ENCODE data around the gene ASB1. TPM values are rescaled to one million over a fixed set of nuclear protein-coding genes. Genes with fewer than 3 reads are reported as not detected.

Gene ASB1
- total and polyA plus RNA-seq, 8 donors: 10.7 to 36.8 (median 18.5) TPM

DNA sequence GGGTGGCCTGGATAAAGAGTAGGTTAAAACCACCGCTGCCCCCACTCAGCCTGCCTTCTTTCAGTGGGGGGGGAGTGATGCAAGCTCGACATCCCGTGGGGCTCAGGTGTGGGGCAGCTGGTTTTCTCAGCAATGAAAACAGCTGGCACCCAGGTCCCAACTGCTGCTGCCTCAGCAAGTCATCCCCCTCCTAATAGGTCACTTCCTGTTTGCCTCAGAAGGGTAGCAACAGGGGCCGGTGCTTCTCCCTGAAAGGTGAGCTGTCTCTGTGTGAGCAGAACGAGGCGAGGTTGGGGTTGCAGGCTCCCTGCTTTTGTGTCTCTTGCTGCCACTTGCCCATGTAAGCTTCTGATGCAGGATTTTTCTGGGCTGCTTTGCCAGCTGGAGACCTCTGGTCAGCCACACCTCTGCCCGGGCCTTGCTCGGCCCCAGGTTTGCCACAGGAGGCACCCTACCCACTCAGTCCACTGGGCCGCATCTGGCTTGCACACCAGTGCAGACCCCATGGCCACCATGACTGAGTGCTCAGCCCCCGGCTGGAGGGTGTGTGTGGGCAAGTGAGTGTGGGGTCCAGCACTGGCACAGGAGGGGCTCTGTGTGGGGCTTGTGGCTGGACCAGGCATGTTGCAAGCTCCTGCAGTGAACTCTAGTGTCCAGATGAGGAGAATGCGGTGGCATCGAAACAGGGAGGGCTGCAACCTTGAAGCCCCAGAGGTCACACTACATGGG, 11.5 kb upstream of the ASB1 start:
- H3K4me3 ChIP-seq: no peak overlapping the region
- H3K27me3 ChIP-seq: no peaks in the 10 kb centered on the region
- no peak overlapping the region for H3K27ac ChIP-seq
- no peak for TF ChIP-seq POLR2AphosphoS5 (IDR thresholded peaks at IDR 0.05)
- TF ChIP-seq POLR2A (IDR thresholded peaks at IDR 0.05): no peak
- TF ChIP-seq, protein P1, sequence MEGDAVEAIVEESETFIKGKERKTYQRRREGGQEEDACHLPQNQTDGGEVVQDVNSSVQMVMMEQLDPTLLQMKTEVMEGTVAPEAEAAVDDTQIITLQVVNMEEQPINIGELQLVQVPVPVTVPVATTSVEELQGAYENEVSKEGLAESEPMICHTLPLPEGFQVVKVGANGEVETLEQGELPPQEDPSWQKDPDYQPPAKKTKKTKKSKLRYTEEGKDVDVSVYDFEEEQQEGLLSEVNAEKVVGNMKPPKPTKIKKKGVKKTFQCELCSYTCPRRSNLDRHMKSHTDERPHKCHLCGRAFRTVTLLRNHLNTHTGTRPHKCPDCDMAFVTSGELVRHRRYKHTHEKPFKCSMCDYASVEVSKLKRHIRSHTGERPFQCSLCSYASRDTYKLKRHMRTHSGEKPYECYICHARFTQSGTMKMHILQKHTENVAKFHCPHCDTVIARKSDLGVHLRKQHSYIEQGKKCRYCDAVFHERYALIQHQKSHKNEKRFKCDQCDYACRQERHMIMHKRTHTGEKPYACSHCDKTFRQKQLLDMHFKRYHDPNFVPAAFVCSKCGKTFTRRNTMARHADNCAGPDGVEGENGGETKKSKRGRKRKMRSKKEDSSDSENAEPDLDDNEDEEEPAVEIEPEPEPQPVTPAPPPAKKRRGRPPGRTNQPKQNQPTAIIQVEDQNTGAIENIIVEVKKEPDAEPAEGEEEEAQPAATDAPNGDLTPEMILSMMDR (IDR thresholded peaks at IDR 0.05): no peak
- TF ChIP-seq EP300 (IDR thresholded peaks at IDR 0.05): no peak
- peaks cover 0 to 4% (median 0%) of the 10 kb centered on the region in 4 donors for H3K4me1 ChIP-seq
- peak; percentile 24 to 43 for DNase-seq
- intact Hi-C loops (cut with DNase I; ENCODE audit: low total_unique reads): no loop called here
- peaks cover 0 to 10% (median 0%) of the 10 kb centered on the region in 4 donors for H3K9me3 ChIP-seq
- H3K36me3 ChIP-seq: peaks cover 0 to 4% (median 0%) of the 10 kb centered on the region in 4 donors
- WGBS, 5 donors: 79 to 91% (median 88%) methylated on average over 4 to 12 of the region's 12 CpGs

DNA sequence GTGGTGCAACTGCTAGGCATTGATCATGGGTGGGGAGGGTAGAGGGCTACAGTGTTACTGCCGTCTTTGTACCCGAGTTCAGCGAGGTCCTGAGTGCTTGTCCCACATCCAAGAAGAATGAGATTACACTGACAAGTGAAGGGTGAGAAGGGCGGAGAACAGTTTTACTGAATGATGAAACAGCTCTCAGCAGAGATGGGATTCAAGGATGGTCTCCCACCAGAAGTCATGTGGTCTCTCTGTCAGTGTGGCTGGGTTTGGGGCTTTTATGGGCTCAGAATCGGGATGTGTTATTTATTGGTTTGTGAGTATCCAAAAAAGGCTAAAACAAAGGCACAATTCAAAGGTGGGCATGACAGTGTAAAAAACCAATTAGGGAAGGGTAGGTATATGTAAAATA, 10.8 kb upstream of the ASB1 start:
- DNase-seq: no peak

DNA sequence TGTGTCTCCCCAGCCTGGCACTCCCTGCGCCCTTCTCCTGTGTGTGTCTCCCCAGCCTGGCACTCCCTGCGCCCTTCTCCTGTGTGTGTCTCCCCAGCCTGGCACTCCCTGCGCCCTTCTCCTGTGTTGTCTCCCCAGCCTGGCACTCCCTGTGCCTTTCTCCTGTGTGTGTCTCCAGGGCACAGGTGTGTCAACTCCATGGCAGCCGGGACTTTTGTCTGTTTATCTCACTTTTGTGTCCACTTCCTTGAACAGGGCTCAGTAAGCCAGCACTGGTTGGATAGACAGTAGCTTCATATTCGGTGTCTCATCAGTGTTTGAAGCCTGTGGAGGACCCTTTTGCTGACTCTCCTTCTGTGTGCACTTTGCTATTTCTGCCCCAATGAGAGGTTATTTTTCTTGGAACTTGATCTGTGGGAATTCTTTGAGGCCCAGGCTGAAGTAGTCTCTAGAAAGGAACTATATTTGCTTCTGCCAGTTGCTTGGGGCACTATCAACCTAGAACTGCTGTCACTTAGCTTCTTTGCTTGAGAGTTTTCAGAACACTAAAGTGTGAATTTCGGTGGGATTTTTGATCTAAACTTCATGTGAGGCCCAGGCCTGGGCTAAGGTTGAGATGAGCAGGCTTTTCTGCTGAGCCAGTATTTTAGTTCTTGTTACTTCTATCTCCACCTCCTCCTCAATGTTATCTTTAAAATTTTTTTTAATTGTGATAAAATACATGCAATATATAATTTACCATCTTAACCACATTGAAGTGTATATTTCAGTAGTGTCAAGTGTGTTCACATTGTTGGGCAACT, 8.3 kb upstream of the ASB1 start:
- no peak overlapping the region for H3K4me3 ChIP-seq

More for the DNA sequence above, 10.8 kb upstream of the ASB1 start:
- Histone ChIP-seq H3K27ac (no peak overlapping the region), H3K27me3 (no peaks in the 10 kb centered on the region), H3K9me3 (peaks cover 0 to 10% (median 0%) of the 10 kb centered on the region in 4 donors), H3K4me3 (no peak overlapping the region), H3K4me1 (peaks cover 0 to 6% (median 4%) of the 10 kb centered on the region in 4 donors), H3K36me3 (no peaks in the 10 kb centered on the region)
- intact Hi-C loops (cut with DNase I; ENCODE audit: low total_unique reads): no loop called here
- 96 to 99% (median 97%) methylated on average over 5 of the region's 5 CpGs for WGBS, 5 donors
- TF ChIP-seq, protein P1 (IDR thresholded peaks at IDR 0.05): no peak
- TF ChIP-seq EP300 (IDR thresholded peaks at IDR 0.05): no peak
- no peak for TF ChIP-seq POLR2AphosphoS5 (IDR thresholded peaks at IDR 0.05)

DNA sequence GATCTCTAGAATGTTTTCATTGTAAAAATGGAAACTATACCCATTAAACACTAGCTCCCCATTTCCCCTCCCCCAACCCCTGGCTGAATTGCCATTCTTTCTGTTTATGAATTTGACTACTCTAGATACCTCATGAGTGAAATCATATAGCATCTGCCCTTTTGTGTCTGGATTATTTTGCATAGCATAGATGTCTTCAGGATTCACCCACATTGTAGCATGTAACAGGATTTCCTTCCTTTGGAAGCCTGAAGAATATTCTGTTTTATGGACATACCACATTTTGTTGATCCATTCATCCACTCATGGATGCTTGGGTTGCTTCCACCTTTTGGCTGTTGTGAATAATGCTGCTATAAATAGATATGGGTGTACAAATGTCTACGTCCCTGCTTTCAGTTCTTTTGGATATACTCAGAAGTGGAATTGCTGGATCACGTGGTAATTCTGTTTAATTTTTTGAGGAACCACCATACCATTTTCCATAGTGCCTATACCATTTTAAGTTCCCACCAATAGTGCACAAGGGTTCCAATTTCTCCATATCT, 7.7 kb upstream of the ASB1 start:
- H3K4me1 ChIP-seq: peaks cover 0 to 12% (median 6%) of the 10 kb centered on the region in 4 donors
- H3K9me3 ChIP-seq: peaks cover 0 to 10% (median 0%) of the 10 kb centered on the region in 4 donors
- no peaks in the 10 kb centered on the region for H3K27me3 ChIP-seq
- DNase-seq: no peak
- no peak for TF ChIP-seq POLR2A (IDR thresholded peaks at IDR 0.05)
- TF ChIP-seq POLR2AphosphoS5 (IDR thresholded peaks at IDR 0.05): no peak
- TF ChIP-seq, protein P1 (IDR thresholded peaks at IDR 0.05): no peak
- TF ChIP-seq EP300 (IDR thresholded peaks at IDR 0.05): no peak
- H3K4me3 ChIP-seq: no peak overlapping the region
- 83 to 91% (median 88%) methylated on average over 2 of the region's 2 CpGs for WGBS, 5 donors
- intact Hi-C loops (cut with DNase I; ENCODE audit: low total_unique reads): no loop called here
- H3K36me3 ChIP-seq: no peaks in the 10 kb centered on the region
- no peak overlapping the region for H3K27ac ChIP-seq

More for the DNA sequence above, 8.3 kb upstream of the ASB1 start:
- WGBS, 5 donors: 36 to 57% (median 45%) methylated on average over 4 to 6 of the region's 6 CpGs
- Histone ChIP-seq H3K27ac (peak overlapping the region in 3 of 5 donors; percentile 16 to 64 (median 31)), H3K9me3 (peaks cover 0 to 10% (median 0%) of the 10 kb centered on the region in 4 donors), H3K27me3 (no peaks in the 10 kb centered on the region), H3K36me3 (no peaks in the 10 kb centered on the region), H3K4me1 (peaks cover 0 to 12% (median 6%) of the 10 kb centered on the region in 4 donors)
- DNase-seq: peak; percentile 53 to 59
- intact Hi-C loops (cut with DNase I; ENCODE audit: low total_unique reads): no loop called here
- TF ChIP-seq, protein P1 (IDR thresholded peaks at IDR 0.05): no peak
- peak in 2 of 3 donors; percentile 5 to 30 for TF ChIP-seq POLR2AphosphoS5 (IDR thresholded peaks at IDR 0.05)
- no peak for TF ChIP-seq EP300 (IDR thresholded peaks at IDR 0.05)
